Stomach (tissue), 4 donors: ENCODE measurements around the gene PCBD1.

Experiments
- EP300 ChIP-seq: sonication (generic); formaldehyde crosslinking; IDR thresholded peaks from one replicate; pipeline ENCODE4 v1.6.1; 2017; ENCODE audit warnings: antibody characterized with exemption
- POLR2A ChIP-seq, 4 donors: fragments of 450-650 bp; IDR thresholded peaks; one replicate each; pipeline ENCODE4 v1.6.1; 2016; ENCODE audit warnings: antibody characterized with exemption in 4 of 4, control low read depth in 2 of 4, mild to moderate bottlenecking in 1 of 4, moderate library complexity in 1 of 4
- POLR2AphosphoS5 ChIP-seq, 3 donors: sonication (generic); formaldehyde crosslinking; IDR thresholded peaks; one replicate each; pipeline ENCODE4 v1.6.1; 2016; ENCODE audit warnings: antibody characterized with exemption in 3 of 3
- TF ChIP-seq, protein P1 (sequence below), 7 experiments: fragments of 450-650 bp in 4 of 7; fragments of 200-600 bp in 3 of 7; sonication (generic) in 3 of 7; IDR thresholded peaks; one replicate each; pipeline ENCODE4 v1.5.1; 2016 to 2019; ENCODE audit warnings: antibody characterized with exemption in 7 of 7, control low read depth in 2 of 7, mild to moderate bottlenecking in 1 of 7

DNA sequence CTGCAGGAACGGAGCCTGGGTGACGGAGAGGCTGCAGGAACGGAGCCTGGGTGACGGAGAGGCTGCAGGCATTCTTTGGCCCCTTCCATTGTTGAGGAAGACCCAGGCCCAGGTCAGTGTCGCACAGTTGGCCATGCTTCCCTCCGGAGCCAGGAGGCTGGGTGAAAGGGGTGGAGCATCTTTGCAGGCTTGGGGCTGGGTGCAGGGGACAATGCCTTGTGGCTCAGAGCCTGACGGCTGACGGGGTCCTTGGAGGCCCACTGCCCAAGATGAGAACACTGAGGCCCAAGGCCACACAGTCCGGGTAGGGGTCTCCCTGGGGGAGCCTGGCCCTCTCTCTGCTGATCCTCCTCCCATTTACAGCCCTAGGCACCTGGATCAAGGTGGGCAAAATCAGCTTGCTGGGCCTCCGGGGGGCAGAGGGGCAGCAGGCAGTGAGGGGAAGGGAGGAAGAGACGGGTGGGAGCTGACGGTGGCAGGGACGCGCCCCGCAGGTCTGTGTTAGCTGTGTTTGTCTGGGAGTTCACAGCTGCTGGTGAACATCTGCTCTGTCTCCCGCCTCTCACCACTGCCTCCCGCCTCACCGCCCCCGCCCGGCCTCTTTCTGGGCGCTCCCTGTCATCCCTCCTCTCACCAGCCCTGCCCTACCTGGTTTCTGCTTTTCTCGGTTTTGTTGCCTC is 30.6 kb upstream of the PCBD1 start:
- TF ChIP-seq, protein P1, sequence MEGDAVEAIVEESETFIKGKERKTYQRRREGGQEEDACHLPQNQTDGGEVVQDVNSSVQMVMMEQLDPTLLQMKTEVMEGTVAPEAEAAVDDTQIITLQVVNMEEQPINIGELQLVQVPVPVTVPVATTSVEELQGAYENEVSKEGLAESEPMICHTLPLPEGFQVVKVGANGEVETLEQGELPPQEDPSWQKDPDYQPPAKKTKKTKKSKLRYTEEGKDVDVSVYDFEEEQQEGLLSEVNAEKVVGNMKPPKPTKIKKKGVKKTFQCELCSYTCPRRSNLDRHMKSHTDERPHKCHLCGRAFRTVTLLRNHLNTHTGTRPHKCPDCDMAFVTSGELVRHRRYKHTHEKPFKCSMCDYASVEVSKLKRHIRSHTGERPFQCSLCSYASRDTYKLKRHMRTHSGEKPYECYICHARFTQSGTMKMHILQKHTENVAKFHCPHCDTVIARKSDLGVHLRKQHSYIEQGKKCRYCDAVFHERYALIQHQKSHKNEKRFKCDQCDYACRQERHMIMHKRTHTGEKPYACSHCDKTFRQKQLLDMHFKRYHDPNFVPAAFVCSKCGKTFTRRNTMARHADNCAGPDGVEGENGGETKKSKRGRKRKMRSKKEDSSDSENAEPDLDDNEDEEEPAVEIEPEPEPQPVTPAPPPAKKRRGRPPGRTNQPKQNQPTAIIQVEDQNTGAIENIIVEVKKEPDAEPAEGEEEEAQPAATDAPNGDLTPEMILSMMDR (IDR thresholded peaks at IDR 0.05) = no peak
- TF ChIP-seq POLR2AphosphoS5 (IDR thresholded peaks at IDR 0.05) (no peak), EP300 (no peak), POLR2A (IDR thresholded peaks at IDR 0.05) (no peak)
